ENCODE data around the gene TOPAZ1. TPM values are rescaled to one million over a fixed set of nuclear protein-coding genes. Genes with fewer than 3 reads are reported as not detected.

The TOPAZ1 gene
- total and polyA plus RNA-seq, 2 of the 13 experiments (the other 11 are each of a cell fraction or from before 2014, with no cell fraction given): not detected

GRCh38 chr3:44338010-44338827 is 96.5 kb downstream of the TOPAZ1 start, which contains the start of gene TCAIM (continued):
- TF ChIP-seq ZBTB40 (IDR thresholded peaks at IDR 0.05): no peak
- peak; percentile 96 for TF ChIP-seq ZBTB40 (CRISPR knock-in tag; IDR thresholded peaks at IDR 0.05)
- TF ChIP-seq PPARG (CRISPR knock-in tag; conservative IDR thresholded peaks at IDR 0.05): peak; percentile 79; the same call in 1 of the 2 replicates
- peak; percentile 68 for TF ChIP-seq ZNF205 (CRISPR knock-in tag; IDR thresholded peaks at IDR 0.05)
- no peak for TF ChIP-seq NR2F6 (IDR thresholded peaks at IDR 0.05)
- TF ChIP-seq NR2F6 (CRISPR knock-in tag; IDR thresholded peaks at IDR 0.05): peak; percentile 31
- TF ChIP-seq BCL6 (CRISPR knock-in tag; IDR thresholded peaks at IDR 0.05): 0 out of 2 replicates have a peak, but pooled peaks have one; percentile 51
- TF ChIP-seq ZNF687 (CRISPR knock-in tag; IDR thresholded peaks at IDR 0.05): peak; percentile 100
- no peak; the same call in 1 of the 2 replicates for TF ChIP-seq NFE2L1 (CRISPR knock-in tag; IDR thresholded peaks at IDR 0.05; ENCODE audit: borderline replicate concordance)
- no peak for TF ChIP-seq ZNF713 (CRISPR knock-in tag; IDR thresholded peaks at IDR 0.05)
- no peak for TF ChIP-seq PRDM4 (CRISPR knock-in tag; IDR thresholded peaks at IDR 0.05; ENCODE audit: borderline replicate concordance)
- peak; percentile 34; the same call in 1 of the 2 replicates for TF ChIP-seq ZNF367 (CRISPR knock-in tag; IDR thresholded peaks at IDR 0.05; ENCODE audit: borderline replicate concordance)
- TF ChIP-seq TCF7L2 (IDR thresholded peaks at IDR 0.05; ENCODE audit: low read depth, low read length): no peak
- peak; percentile 95 for TF ChIP-seq ZBTB7B (CRISPR knock-in tag; IDR thresholded peaks at IDR 0.05)

All from HepG2 (cell line).